GM12878 (cell line): Measurements from ENCODE around the gene OSCP1. TPM values are rescaled to one million over a fixed set of nuclear protein-coding genes. Genes with fewer than 3 reads are reported as not detected.

ENCODE experiments used
- ATAC-seq: fragments of 200-7000 bp; cut with Tn5 transposase; 3 replicates; pipeline ENCODE4 v1.9.1; 2020; ENCODE audit warnings: mild to moderate bottlenecking, moderate library complexity
- BruUV-seq: library from RNA; stranded (reverse); fragments of 400-500 nt; replicated peaks from 2 replicates; lab custom pipeline; 2021; lab: Mats Ljungman, UMichigan
- CTCF ChIA-PET: fragments of 300-600 bp; sonication (Branson Sonifier 250); formaldehyde crosslinking; extraction: SDS; loops from one replicate; lab custom pipeline; 2021; ENCODE audit warnings: inconsistent platforms; lab: Yijun Ruan, JAX
- POLR2A ChIA-PET: fragments of 350-600 bp; formaldehyde crosslinking; extraction: SDS; loops from one replicate; lab custom pipeline; 2021; ENCODE audit warnings: inconsistent platforms; lab: Charles Lee
- RAD21 ChIA-PET: fragments of 300-600 bp; sonication (Branson Sonifier 250); formaldehyde crosslinking; loops from one replicate; lab custom pipeline; 2023; ENCODE audit warnings: antibody characterized with exemption; ENCODE audit not compliant: unreplicated experiment; lab: Charles Lee
- SMC1A ChIA-PET: fragments of 300-600 bp; sonication (Branson Sonifier 250); formaldehyde crosslinking; loops from one replicate; lab custom pipeline; 2023; ENCODE audit not compliant: unreplicated experiment, uncharacterized antibody; lab: Charles Lee
- DNase-seq: peaks from one replicate; pipeline ENCODE4 v3.0.0-alpha.2; 2011; ENCODE audit warnings: low read depth, low spot score
- FAIRE-seq: peaks from 3 replicates; lab custom pipeline; 2011; peaks lifted over from hg19 to GRCh38; lab: Jason Lieb, UNC
- H2AFZ ChIP-seq: 2 replicates; pipeline ENCODE4 v1.6.0; 2011; ENCODE audit warnings: low read depth, low read length, control low read depth; ENCODE audit not compliant: control insufficient read depth
- H3K27ac ChIP-seq: 2 replicates; pipeline ENCODE4 v1.5.1; 2011; ENCODE audit warnings: control low read depth; ENCODE audit not compliant: control insufficient read depth, insufficient read depth
- H3K27me3 ChIP-seq, 2 experiments: replicated peaks in 1 of 2; 2 replicates each; pipeline versions ENCODE4 v1.6.0 to v1.6.1; 2011; ENCODE audit warnings: low read length in 1 of 2; ENCODE audit not compliant: control insufficient read depth in 2 of 2, insufficient read depth in 2 of 2
- H3K36me3 ChIP-seq, 2 experiments: 2 replicates each; pipeline ENCODE4 v1.5.1; 2011; ENCODE audit warnings: low read length in 1 of 2; ENCODE audit not compliant: control insufficient read depth in 2 of 2, insufficient read depth in 2 of 2
- H3K4me1 ChIP-seq: 2 replicates; pipeline ENCODE4 v1.6.1; 2011; ENCODE audit warnings: mild to moderate bottlenecking, low read length, moderate library complexity, mixed read lengths; ENCODE audit not compliant: control insufficient read depth, insufficient read depth
- H3K4me2 ChIP-seq: 2 replicates; pipeline ENCODE4 v1.6.0; 2011; ENCODE audit warnings: control low read depth; ENCODE audit not compliant: control insufficient read depth, insufficient read depth
- H3K4me3 ChIP-seq: fragments of 200-600 bp; sonication (generic); 2 replicates; pipeline ENCODE4 v1.5.1; 2016
- H3K79me2 ChIP-seq: 2 replicates; pipeline ENCODE4 v1.6.0; 2011; ENCODE audit warnings: low read length; ENCODE audit not compliant: control insufficient read depth, insufficient read depth
- H3K9ac ChIP-seq: 2 replicates; pipeline ENCODE4 v1.8.0; 2011; ENCODE audit warnings: low read length, control low read depth, mixed read lengths; ENCODE audit not compliant: control insufficient read depth, insufficient read depth
- H3K9me3 ChIP-seq: replicated peaks from 3 replicates; pipeline ENCODE4 v1.5.1; 2011; ENCODE audit warnings: mild to moderate bottlenecking, low read length; ENCODE audit not compliant: control insufficient read depth, insufficient read depth
- H4K20me1 ChIP-seq: 2 replicates; pipeline ENCODE4 v1.6.0; 2011; ENCODE audit not compliant: control insufficient read depth, insufficient read depth
- HDAC6 ChIP-seq: fragments of 200-600 bp; sonication (generic); IDR thresholded peaks from one replicate; pipeline ENCODE4 v1.8.0; 2017; ENCODE audit warnings: antibody characterized with exemption; ENCODE audit not compliant: unreplicated experiment
- ZNF24 ChIP-seq: fragments of 450-650 bp; IDR thresholded peaks from 2 replicates; pipeline ENCODE4 v1.6.1; 2017; ENCODE audit warnings: antibody characterized with exemption, mild to moderate bottlenecking
- WGBS: methylation state at CpG from one replicate; pipeline ENCODE4 v1.1.6; 2016; ENCODE audit warnings: low lambda C conversion rate; ENCODE audit not compliant: insufficient replicate concordance, insufficient coverage; ENCODE audit errors: missing lambda C conversion rate; 5-methylcytosine and 5-hydroxymethylcytosine counted together
- in situ Hi-C: fragments of 300-500 bp; cut with MboI; formaldehyde crosslinking; loops from 9 replicates; pipeline ENCODE4 v1.14.3; 2018; ENCODE audit warnings: mixed read lengths
- intact Hi-C: fragments of 100-400 bp; cut with micrococcal nuclease; formaldehyde crosslinking; loops from one replicate; pipeline ENCODE4 v1.14.2; 2022; ENCODE audit not compliant: unreplicated experiment
- polyA plus RNA-seq, 11 experiments: library from polyadenylated mRNA; depleted of rRNA in 4 of 11; unstranded in 6 of 11; stranded (reverse) in 5 of 11; fragments of >200 nt; fragmentation: Nextera tagmentation in 4 of 11; fragmentation: Illumina TruSeq in 1 of 11; extraction: Ambion mirVana in 4 of 11; extraction: Trizol in 1 of 11; gene quantifications; 1 replicate in 1 of 11; 2 replicates in 10 of 11; pipeline versions ENCODE4 v1.2.1 to v1.2.3, GENCODE V29; 2011 to 2016; ENCODE audit warnings: inconsistent platforms in 2 of 11, missing spikeins in 2 of 11, low read depth in 1 of 11
- total RNA-seq, 4 experiments: library from RNA; depleted of rRNA in 3 of 4; stranded (reverse); fragments of >200 nt in 3 of 4; fragmentation: Illumina TruSeq in 1 of 4; extraction: Trizol in 1 of 4; gene quantifications; 2 replicates each; pipeline versions ENCODE4 v1.2.1 to v1.2.3, GENCODE V29; 2013 to 2021
- TF ChIP-seq, protein P1 (sequence below): IDR thresholded peaks from 2 replicates; pipeline ENCODE4 v1.6.1; 2011; ENCODE audit warnings: low read depth, low read length, improper control_type of control experiment, borderline replicate concordance

The OSCP1 gene
- total and polyA plus RNA-seq, 10 of the 15 experiments (the other 5 are each of a cell fraction or from before 2014, with no cell fraction given) = 1.8 to 5.9 (median 3.0) TPM

DNA sequence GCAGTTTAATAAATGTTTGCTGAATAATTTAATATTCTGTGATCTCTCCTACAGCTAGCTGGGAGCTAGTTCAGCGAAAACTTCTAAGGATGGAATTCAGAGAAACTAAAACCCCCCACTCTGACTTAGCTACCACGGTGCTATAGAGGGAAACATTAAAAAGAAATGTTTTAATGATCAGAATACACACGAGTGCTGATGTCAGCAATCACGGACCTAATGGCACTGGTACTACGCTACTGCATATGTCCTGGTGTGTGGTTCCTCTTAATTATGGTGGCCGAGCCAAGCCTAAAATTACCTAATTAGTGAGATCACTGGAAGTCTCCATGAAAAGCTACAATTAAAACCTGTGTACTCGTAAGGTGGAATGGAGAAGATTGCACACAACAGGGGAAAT, 28.6 kb downstream of the OSCP1 start:
- Histone ChIP-seq H3K4me1 (peaks cover 6% of the 10 kb centered on the region; the same call in 1 of the 2 replicates), H3K79me2 (no peaks in the 10 kb centered on the region), H2AFZ (no peak overlapping the region), H3K36me3 (no peaks in the 10 kb centered on the region), H3K9ac (no peak overlapping the region), H3K4me2 (no peak overlapping the region), H3K4me3 (no peak overlapping the region), H4K20me1 (no peaks in the 10 kb centered on the region), H3K27me3 (no peaks in the 10 kb centered on the region), H3K9me3 (no peaks in the 10 kb centered on the region), H3K27ac (no peak overlapping the region)
- no TSS peak for BruUV-seq
- 74% methylated on average over 7 of the region's 7 CpGs for WGBS
- no peak for DNase-seq
- RAD21 ChIA-PET = interaction anchor here (0.5 to 4.6 kb wide), 12 partner anchors 13 to 272 kb away, joined by 3 to 37 read pairs (median 3); partner anchors contain the start of genes EVA1B and TRAPPC3
- no peak for FAIRE-seq
- TF ChIP-seq ZNF24 (no peak), HDAC6 (no peak)
- TF ChIP-seq, protein P1, sequence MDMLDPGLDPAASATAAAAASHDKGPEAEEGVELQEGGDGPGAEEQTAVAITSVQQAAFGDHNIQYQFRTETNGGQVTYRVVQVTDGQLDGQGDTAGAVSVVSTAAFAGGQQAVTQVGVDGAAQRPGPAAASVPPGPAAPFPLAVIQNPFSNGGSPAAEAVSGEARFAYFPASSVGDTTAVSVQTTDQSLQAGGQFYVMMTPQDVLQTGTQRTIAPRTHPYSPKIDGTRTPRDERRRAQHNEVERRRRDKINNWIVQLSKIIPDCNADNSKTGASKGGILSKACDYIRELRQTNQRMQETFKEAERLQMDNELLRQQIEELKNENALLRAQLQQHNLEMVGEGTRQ = no peak
- intact Hi-C loops (loop anchor here (2.0 to 5.0 kb wide), 2 partner anchors 273 to 324 kb away; partner anchors contain the start of gene TRAPPC3), in situ Hi-C loops (loop anchor here (5.0 kb wide), 1 partner anchor 74 kb away; no protein-coding TSS in a partner anchor)
- POLR2A ChIA-PET = interaction anchor here (1.1 to 1.5 kb wide), 4 partner anchors 24 to 115 kb away, joined by 3 to 4 read pairs (median 3); partner anchors contain the start of genes LSM10 and STK40
- CTCF ChIA-PET = interaction anchor here (0.7 to 5.0 kb wide), 15 partner anchors 17 to 325 kb away, joined by 3 to 50 read pairs (median 4); partner anchors contain the start of gene MAP7D1
- ATAC-seq = no peak
- SMC1A ChIA-PET = interaction anchor here (0.6 to 1.9 kb wide), 17 partner anchors 16 to 272 kb away, joined by 3 to 15 read pairs (median 4); partner anchors contain the start of genes EVA1B and TRAPPC3
